Measurements from ENCODE around the gene SPI1.

DNA sequence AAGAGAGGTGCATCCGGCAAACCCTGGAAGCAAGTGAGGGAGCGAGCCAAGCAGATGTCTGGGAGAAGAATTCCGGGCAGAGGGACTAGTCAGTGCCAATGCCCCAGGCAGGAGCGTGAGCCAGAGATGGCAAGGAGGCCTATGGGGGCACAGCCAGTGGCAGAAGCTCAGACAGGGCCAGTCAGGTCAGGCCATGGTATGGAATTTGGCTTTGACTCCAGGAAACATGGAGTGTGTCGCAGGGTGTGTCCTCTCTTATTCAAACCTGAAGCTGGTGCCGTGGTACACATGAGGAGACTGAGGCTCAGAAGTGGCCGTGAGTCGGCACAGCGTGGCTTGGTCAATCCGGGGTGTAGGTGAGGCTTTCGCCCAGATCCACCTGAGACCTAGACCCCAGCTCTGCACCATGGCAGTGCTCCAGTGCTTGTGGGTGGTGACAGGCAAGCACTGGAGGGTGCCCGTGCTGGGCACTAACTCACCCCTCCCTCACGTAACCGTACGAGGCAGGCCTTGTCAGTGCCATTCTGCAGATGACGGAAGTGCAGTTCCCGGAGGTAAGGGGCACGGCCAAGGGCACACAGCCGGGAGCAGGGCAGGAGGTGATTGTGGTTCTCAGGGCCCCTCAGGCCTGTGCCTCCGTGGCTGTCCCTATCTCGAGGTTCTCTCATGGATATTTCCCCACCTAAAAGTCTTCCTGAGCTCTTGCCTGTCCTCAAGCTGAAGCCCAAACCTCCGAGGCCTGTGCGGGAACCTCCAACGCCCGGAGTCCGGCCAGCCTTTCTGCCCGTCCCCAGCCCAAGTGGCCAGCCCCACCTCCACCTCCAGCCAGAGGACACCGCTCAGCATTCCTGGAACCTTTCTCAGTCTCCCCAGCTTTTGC lies 10.6 kb upstream of the SPI1 start:
- no peak for TF ChIP-seq EHMT2 (IDR thresholded peaks at IDR 0.05; ENCODE audit: low read depth)
- TF ChIP-seq, protein P1, sequence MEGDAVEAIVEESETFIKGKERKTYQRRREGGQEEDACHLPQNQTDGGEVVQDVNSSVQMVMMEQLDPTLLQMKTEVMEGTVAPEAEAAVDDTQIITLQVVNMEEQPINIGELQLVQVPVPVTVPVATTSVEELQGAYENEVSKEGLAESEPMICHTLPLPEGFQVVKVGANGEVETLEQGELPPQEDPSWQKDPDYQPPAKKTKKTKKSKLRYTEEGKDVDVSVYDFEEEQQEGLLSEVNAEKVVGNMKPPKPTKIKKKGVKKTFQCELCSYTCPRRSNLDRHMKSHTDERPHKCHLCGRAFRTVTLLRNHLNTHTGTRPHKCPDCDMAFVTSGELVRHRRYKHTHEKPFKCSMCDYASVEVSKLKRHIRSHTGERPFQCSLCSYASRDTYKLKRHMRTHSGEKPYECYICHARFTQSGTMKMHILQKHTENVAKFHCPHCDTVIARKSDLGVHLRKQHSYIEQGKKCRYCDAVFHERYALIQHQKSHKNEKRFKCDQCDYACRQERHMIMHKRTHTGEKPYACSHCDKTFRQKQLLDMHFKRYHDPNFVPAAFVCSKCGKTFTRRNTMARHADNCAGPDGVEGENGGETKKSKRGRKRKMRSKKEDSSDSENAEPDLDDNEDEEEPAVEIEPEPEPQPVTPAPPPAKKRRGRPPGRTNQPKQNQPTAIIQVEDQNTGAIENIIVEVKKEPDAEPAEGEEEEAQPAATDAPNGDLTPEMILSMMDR (IDR thresholded peaks at IDR 0.05), result no peak
- TF ChIP-seq HDAC2 (IDR thresholded peaks at IDR 0.05), result no peak
- TF ChIP-seq, protein P2, sequence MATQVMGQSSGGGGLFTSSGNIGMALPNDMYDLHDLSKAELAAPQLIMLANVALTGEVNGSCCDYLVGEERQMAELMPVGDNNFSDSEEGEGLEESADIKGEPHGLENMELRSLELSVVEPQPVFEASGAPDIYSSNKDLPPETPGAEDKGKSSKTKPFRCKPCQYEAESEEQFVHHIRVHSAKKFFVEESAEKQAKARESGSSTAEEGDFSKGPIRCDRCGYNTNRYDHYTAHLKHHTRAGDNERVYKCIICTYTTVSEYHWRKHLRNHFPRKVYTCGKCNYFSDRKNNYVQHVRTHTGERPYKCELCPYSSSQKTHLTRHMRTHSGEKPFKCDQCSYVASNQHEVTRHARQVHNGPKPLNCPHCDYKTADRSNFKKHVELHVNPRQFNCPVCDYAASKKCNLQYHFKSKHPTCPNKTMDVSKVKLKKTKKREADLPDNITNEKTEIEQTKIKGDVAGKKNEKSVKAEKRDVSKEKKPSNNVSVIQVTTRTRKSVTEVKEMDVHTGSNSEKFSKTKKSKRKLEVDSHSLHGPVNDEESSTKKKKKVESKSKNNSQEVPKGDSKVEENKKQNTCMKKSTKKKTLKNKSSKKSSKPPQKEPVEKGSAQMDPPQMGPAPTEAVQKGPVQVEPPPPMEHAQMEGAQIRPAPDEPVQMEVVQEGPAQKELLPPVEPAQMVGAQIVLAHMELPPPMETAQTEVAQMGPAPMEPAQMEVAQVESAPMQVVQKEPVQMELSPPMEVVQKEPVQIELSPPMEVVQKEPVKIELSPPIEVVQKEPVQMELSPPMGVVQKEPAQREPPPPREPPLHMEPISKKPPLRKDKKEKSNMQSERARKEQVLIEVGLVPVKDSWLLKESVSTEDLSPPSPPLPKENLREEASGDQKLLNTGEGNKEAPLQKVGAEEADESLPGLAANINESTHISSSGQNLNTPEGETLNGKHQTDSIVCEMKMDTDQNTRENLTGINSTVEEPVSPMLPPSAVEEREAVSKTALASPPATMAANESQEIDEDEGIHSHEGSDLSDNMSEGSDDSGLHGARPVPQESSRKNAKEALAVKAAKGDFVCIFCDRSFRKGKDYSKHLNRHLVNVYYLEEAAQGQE (IDR thresholded peaks at IDR 0.05), result no peak
- TF ChIP-seq, protein P3, sequence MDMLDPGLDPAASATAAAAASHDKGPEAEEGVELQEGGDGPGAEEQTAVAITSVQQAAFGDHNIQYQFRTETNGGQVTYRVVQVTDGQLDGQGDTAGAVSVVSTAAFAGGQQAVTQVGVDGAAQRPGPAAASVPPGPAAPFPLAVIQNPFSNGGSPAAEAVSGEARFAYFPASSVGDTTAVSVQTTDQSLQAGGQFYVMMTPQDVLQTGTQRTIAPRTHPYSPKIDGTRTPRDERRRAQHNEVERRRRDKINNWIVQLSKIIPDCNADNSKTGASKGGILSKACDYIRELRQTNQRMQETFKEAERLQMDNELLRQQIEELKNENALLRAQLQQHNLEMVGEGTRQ (IDR thresholded peaks at IDR 0.05), result no peak
- TF ChIP-seq, protein P4, sequence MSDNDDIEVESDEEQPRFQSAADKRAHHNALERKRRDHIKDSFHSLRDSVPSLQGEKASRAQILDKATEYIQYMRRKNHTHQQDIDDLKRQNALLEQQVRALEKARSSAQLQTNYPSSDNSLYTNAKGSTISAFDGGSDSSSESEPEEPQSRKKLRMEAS (IDR thresholded peaks at IDR 0.05), result no peak
- TF ChIP-seq, protein P5, sequence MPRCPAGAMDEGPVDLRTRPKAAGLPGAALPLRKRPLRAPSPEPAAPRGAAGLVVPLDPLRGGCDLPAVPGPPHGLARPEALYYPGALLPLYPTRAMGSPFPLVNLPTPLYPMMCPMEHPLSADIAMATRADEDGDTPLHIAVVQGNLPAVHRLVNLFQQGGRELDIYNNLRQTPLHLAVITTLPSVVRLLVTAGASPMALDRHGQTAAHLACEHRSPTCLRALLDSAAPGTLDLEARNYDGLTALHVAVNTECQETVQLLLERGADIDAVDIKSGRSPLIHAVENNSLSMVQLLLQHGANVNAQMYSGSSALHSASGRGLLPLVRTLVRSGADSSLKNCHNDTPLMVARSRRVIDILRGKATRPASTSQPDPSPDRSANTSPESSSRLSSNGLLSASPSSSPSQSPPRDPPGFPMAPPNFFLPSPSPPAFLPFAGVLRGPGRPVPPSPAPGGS (IDR thresholded peaks at IDR 0.05), result no peak
- no peak for TF ChIP-seq ZFP36 (IDR thresholded peaks at IDR 0.05; ENCODE audit: borderline replicate concordance, partially characterized antibody)
- TF ChIP-seq, protein P6, sequence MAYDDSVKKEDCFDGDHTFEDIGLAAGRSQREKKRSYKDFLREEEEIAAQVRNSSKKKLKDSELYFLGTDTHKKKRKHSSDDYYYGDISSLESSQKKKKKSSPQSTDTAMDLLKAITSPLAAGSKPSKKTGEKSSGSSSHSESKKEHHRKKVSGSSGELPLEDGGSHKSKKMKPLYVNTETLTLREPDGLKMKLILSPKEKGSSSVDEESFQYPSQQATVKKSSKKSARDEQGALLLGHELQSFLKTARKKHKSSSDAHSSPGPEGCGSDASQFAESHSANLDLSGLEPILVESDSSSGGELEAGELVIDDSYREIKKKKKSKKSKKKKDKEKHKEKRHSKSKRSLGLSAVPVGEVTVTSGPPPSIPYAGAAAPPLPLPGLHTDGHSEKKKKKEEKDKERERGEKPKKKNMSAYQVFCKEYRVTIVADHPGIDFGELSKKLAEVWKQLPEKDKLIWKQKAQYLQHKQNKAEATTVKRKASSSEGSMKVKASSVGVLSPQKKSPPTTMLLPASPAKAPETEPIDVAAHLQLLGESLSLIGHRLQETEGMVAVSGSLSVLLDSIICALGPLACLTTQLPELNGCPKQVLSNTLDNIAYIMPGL (CRISPR knock-in tag; IDR thresholded peaks at IDR 0.05; ENCODE audit: borderline replicate concordance), result no peak
- no peak for TF ChIP-seq EP300 (IDR thresholded peaks at IDR 0.05)

All from A549 (cell line).